IPS-NIHi7 (cell line): Measurements from ENCODE around the gene NEK9.

Source experiments
- DNase-seq: peaks from one replicate; pipeline ENCODE4 v3.0.0; 2012; ENCODE audit warnings: mixed read lengths; ENCODE audit errors: extremely low spot score

The NEK9 gene

GRCh38 chr14:75032939-75033338, 93.9 kb downstream of the NEK9 start:
- DNase-seq, result no peak

GRCh38 chr14:75030147-75030546, 96.7 kb downstream of the NEK9 start:
- DNase-seq, result no peak
